ENCODE data around the gene DPH3.

Gene DPH3

GRCh38 chr3:16302082-16302631 is 37.4 kb upstream of the DPH3 start:
- intact Hi-C loops (cut with DNase I; ENCODE audit: low total_unique reads) = loop anchor here (5.0 kb wide), 1 partner anchor 560 kb away; no protein-coding TSS in a partner anchor
- no peak for TF ChIP-seq CTCF (IDR thresholded peaks at IDR 0.05)
- H3K4me3 ChIP-seq = no peak overlapping the region
- H3K4me1 ChIP-seq = peaks cover 0 to 6% (median 0%) of the 10 kb centered on the region in 4 donors
- H3K36me3 ChIP-seq = peaks cover 0 to 51% (median 21%) of the 10 kb centered on the region in 3 donors
- DNase-seq = no peak
- H3K27ac ChIP-seq = no peak overlapping the region
- H3K9me3 ChIP-seq = no peaks in the 10 kb centered on the region
- H3K27me3 ChIP-seq = no peaks in the 10 kb centered on the region

DNA sequence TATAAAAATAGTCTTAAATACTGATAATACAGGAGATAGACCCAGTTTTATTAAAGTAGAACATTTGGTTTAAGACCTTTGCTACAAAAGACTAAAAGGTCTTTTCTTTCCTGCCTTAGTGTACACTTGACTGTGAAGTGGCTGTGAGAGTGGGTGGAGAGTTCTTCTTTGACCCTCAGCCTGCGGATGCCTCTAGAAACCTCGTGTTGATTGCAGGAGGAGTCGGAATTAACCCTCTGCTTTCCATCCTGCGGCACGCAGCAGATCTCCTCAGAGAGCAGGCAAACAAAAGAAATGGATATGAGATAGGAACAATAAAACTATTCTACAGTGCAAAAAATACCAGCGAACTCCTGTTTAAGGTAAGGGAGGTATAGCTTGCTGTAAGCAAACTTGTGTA is 36.8 kb upstream of the DPH3 start:
- DNase-seq = no peak
- Histone ChIP-seq H3K4me1 (peaks cover 0 to 6% (median 0%) of the 10 kb centered on the region in 4 donors), H3K27me3 (no peaks in the 10 kb centered on the region), H3K36me3 (peaks cover 0 to 51% (median 21%) of the 10 kb centered on the region in 3 donors), H3K27ac (no peak overlapping the region), H3K4me3 (no peak overlapping the region), H3K9me3 (no peaks in the 10 kb centered on the region)
- TF ChIP-seq CTCF (IDR thresholded peaks at IDR 0.05) = no peak
- intact Hi-C loops (cut with DNase I; ENCODE audit: low total_unique reads) = loop anchor here (5.0 kb wide), 1 partner anchor 561 kb away; no protein-coding TSS in a partner anchor

DNA sequence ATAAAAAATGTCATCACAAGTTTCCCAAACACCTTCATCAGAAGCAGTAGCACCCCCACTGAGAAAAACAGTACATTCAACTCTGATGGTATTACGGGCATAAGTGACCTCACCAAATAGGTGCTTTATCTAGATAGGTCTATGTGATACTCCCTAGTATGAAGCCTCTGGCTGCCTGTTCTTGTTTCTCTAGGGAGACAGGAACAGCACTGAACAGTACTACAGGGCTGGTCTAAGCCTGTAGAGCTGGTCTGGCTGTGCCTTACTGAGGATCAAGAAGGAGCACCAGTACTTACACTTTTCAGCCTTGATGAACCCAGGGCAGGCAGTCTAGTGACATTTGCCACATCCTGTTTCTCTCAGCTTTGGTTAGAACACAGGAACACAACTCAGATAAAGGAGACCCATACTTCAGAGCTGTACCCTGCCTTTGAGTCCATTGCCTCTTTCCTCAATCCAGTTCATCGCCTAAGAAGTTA is 36.2 kb upstream of the DPH3 start:
- peaks cover under 1 to 54% (median 21%) of the 10 kb centered on the region in 3 donors for H3K36me3 ChIP-seq
- intact Hi-C loops (cut with DNase I; ENCODE audit: low total_unique reads) = loop anchor here (5.0 kb wide), 1 partner anchor 561 kb away; no protein-coding TSS in a partner anchor
- H3K9me3 ChIP-seq = no peaks in the 10 kb centered on the region
- H3K4me3 ChIP-seq = no peak overlapping the region
- DNase-seq = no peak
- H3K27me3 ChIP-seq = no peaks in the 10 kb centered on the region
- peaks cover 0 to 6% (median 0%) of the 10 kb centered on the region in 4 donors for H3K4me1 ChIP-seq
- no peak overlapping the region for H3K27ac ChIP-seq
- no peak for TF ChIP-seq CTCF (IDR thresholded peaks at IDR 0.05)

DNA sequence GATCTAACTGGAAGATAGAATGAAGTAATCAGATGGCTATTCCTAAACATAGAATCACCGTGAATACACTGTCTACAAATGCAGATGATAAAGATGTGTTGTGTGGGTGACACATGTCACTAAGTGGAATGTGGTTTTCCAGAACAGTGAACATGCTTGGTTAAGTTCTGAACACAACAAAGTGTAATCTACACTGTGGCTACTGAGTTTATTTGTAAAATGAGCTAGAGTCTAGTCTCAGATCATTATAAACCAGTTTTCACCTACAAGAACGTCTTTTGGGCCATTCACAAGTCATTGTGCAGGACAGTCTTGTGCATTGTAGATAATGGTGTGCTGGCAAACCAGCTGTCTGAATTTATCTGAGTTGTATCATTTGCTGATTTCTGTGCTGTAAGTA is 35.6 kb upstream of the DPH3 start:
- DNase-seq = no peak
- peaks cover 6 to 56% (median 21%) of the 10 kb centered on the region in 3 donors for H3K36me3 ChIP-seq
- H3K4me1 ChIP-seq = peaks cover 0 to 6% (median 0%) of the 10 kb centered on the region in 4 donors

GRCh38 chr3:16299746-16300145 is 35.0 kb upstream of the DPH3 start:
- intact Hi-C loops (cut with DNase I; ENCODE audit: low total_unique reads) = loop anchor here (5.0 kb wide), 1 partner anchor 563 kb away; no protein-coding TSS in a partner anchor
- Histone ChIP-seq H3K4me3 (no peak overlapping the region), H3K36me3 (peaks cover 9 to 56% (median 21%) of the 10 kb centered on the region in 3 donors), H3K27me3 (no peaks in the 10 kb centered on the region), H3K27ac (no peak overlapping the region), H3K9me3 (no peaks in the 10 kb centered on the region), H3K4me1 (peaks cover 0 to 6% (median 0%) of the 10 kb centered on the region in 4 donors)
- no peak for DNase-seq
- TF ChIP-seq CTCF (IDR thresholded peaks at IDR 0.05) = no peak

More for the DNA sequence above, 35.6 kb upstream of the DPH3 start:
- intact Hi-C loops (cut with DNase I; ENCODE audit: low total_unique reads) = loop anchor here (5.0 kb wide), 1 partner anchor 562 kb away; no protein-coding TSS in a partner anchor
- no peak overlapping the region for H3K4me3 ChIP-seq
- H3K27me3 ChIP-seq = no peaks in the 10 kb centered on the region
- H3K27ac ChIP-seq = no peak overlapping the region
- no peaks in the 10 kb centered on the region for H3K9me3 ChIP-seq
- no peak for TF ChIP-seq CTCF (IDR thresholded peaks at IDR 0.05)

Measured in tibial artery (tissue), 4 donors.